ENCODE results near the gene PRKN. TPM values are rescaled to one million over a fixed set of nuclear protein-coding genes. Genes with fewer than 3 reads are reported as not detected.

The PRKN gene
- total RNA-seq, 2 donors from 2014 or later, result 7.6 to 7.9 TPM

DNA sequence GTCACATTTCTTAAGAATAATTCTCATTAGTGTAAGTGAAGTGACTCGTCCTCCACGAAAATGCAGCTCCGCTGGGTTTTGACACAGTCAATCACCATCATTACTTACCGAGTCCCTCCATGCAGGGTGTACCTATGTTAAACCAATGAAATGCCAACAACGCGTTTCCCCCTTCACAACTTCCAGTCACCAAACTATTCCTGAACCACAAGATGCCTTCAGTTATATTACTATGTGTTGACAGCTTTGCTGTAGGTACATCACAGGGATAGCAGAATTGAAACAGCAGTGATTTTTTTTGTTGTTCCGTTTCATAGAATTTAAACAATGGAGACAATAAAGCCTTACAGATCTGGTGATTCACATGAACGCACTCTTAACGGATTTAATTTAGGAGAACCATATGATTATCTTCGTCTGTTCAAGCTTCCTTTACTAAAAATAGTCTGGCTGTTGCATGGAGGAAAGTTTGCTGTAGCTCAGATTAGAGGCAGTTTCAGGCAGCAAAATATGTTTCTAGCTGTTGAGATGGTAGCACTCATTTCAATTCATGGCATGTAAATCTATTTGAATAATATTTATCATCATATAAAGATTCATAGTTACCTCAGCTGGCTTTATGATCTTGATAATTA, 652.8 kb downstream of the PRKN start:
- intact Hi-C loops (cut with DNase I), result no loop called here

DNA sequence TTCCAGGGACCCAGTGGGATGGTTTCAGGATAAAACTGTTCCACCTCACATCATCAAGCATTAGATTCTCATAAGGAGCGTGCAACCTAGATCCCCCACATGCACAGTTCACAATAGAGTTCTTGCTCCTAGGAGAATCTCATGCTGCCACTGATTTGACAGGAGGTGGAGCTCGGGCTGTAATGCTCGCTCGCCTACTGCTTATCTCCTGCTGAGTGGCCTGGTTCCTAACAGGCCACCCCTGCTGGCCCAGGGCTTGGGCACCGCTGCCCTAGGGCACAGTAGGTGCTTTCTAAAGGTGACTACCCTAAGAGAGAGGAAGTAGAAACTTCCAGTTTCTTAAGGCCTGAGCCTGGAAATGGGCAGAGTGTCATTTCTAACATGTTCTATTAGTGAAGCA, 656.9 kb downstream of the PRKN start:
- intact Hi-C loops (cut with DNase I), result no loop called here
- no peak for DNase-seq (ENCODE audit: low spot score)

More for the DNA sequence above, 652.8 kb downstream of the PRKN start:
- no peak for DNase-seq (ENCODE audit: low spot score)

DNA sequence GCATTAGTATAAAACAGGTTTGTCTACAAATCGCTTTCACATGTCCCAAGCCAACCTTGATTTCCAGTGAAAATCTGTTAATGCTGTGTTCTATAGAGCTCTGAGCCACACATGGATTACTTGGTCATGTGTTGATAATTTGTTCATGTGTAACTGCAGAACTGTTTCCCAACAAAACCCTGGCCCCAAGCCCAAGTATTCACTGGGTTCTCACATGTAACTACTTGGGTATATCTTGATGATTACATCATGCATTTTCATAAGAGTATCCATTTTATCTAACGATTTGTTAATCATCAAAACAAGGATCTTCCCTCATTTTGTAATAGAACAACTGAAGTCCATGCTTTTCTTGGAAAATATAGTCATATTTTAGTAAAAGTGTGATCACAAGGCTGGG, 657.6 kb downstream of the PRKN start:
- no peak for DNase-seq (ENCODE audit: low spot score)
- intact Hi-C loops (cut with DNase I), result no loop called here

DNA sequence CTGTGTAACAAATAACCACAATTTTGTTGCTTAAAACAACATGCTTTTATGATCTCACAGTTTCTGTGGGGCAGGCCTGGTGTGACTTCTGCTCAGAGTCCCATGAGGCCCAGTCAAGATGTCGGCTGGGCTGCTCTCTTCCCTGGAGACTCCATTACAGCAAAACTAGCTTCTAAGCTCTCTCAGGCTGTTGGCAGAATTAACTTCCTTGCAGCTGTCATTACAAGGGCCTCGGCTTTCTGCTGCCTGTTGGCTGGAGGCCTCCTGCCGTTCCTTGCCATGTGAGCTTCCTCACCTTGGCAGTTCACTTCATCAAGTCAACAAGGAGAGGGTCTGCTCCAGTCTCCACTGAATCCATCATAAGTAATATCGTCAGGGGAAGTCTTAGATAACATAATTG, 659.2 kb downstream of the PRKN start:
- no peak for DNase-seq (ENCODE audit: low spot score)
- intact Hi-C loops (cut with DNase I), result no loop called here

DNA sequence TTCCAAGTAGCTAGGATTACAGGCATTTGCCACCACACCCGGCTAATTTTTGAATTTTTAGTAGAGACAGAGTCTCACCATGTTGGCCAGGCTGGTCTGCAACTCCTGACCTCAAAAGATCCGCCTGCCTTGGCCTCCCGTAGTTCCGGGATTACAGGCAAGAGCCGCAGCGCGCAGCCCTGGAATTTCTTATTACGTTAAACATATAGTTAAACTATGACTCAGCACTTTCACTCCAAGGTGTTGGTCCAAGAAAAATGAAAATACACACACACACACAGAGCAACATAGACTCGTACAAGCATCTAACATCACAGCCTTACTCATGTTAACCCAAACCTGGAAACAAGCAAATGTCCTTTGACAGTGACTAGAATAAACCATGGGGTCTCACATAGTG, 663.9 kb downstream of the PRKN start:
- intact Hi-C loops (cut with DNase I), result no loop called here
- DNase-seq (ENCODE audit: low spot score), result no peak

DNA sequence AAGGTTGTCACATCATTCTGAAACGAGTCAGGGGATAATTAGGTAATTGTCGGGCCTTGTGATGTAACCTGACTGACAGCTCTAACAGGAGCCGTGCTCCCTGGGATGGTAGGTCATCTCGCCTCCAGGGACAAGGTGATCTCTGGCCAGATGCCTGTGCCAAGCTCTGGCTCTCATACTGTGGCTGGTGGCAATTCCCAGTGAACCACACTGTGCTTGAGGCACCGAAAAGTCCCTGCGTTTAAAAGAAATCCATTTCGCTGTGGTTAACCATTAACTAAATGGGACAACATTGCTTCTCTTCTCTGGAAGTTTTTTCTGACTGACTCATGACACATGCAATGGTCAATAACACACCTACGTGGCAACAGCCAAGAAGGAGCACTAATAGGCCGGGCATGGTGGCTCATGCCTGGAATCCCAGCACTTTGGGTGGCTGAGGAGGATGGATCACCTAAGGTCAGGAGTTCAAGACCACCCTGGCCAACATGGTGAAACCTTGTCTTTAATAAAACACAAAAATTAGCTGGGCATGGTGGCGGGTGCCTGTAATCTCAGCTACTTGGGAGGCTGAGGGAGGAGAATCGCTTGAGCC, 669.2 kb downstream of the PRKN start:
- intact Hi-C loops (cut with DNase I), result no loop called here

DNA sequence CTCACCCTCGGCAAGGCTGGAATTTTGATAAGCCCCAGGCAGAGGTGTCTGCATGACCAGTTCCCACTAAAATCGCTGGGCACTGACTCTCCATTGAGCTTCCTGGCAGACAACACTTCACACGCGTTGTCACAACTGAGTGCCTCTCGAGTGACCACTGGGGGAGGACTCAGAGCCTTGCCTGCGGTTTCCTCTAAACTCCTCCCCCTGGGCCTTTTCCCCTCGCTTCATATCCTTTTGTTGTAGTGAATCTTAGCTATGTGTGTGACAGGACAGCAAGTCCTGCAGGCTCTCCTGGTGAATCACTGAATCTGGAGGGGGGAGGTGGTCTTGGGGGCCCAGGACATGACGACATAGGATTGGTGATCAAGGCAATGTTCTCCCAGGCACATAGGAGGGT, 670.8 kb downstream of the PRKN start:
- no peak for DNase-seq (ENCODE audit: low spot score)
- intact Hi-C loops (cut with DNase I), result no loop called here

More for the DNA sequence above, 669.2 kb downstream of the PRKN start:
- DNase-seq (ENCODE audit: low spot score), result no peak

DNA sequence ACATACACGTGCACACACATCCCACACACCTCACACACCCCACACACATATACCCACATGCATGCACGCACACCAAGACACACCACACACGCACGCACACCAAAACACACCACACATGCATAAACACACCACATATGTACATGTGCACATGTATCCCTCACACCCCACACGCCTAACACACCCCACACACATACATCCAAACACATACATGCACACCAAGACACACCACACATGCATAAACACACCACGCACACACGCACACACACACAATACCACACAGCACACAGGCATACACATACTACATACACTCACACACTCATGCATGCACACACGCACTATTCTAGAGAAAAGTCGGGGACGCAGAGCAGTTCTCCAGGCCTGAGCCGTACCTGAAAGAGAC, 671.5 kb downstream of the PRKN start:
- intact Hi-C loops (cut with DNase I), result no loop called here
- no peak for DNase-seq (ENCODE audit: low spot score)

DNA sequence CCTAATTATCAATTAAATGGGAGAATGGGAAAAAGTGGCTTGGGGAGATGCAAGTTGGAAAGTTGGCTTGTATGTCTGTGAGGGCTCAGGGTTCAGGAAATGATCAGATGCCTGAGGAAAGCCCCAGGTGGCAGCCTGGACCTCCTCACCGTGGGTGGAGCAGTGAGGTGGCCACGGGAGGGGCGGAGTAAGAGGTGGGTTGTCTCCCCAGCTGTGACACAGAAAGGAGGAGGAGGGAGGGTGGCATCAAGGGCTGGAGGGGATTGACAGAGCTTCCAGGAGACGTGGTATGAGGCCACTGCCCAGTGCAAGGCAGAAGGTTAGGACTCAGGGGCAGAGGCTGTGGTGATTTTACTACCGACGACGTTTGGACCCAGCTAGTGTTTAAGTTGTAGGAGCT, 672.2 kb downstream of the PRKN start:
- intact Hi-C loops (cut with DNase I), result no loop called here
- DNase-seq (ENCODE audit: low spot score), result no peak

DNA sequence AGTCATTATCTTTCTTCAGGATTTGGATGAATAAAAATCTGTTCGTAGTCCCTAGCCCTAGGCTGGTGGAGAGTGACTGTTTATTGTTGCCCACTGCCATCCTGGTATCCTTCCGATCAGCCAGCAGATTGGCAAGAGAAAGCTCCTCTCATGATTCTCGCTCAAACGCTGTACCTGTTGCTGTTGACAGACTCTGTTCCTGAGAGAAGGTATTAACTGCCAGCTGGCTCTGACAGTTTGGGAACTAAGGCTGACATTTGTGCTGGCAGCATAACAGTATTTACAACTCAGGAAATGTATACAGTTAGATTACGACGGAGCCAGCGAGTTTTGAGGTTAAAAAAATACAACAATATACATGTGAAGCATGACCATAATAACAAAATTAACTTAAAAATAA, 674.5 kb downstream of the PRKN start:
- DNase-seq (ENCODE audit: low spot score), result no peak
- intact Hi-C loops (cut with DNase I), result no loop called here

DNA sequence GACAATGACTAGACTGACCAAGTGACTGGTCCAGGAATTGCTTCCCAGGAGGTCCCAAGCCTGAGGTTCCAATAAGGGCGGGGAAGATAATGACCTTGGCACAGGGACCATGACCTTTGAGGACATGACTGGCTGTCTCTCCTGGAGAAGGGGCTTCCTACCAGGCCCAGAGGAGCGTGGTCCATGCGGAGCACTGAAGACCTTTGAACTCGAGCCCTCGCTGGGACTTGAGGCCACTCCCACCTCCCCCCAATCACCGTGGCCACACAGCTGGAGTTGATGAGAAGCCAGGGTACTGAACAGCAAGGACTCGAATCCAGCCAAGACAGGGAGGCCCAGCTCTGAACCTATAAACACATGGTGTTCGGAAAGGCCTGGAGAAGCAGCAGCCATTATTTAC, 677.0 kb downstream of the PRKN start:
- DNase-seq (ENCODE audit: low spot score), result no peak
- intact Hi-C loops (cut with DNase I), result no loop called here

DNA sequence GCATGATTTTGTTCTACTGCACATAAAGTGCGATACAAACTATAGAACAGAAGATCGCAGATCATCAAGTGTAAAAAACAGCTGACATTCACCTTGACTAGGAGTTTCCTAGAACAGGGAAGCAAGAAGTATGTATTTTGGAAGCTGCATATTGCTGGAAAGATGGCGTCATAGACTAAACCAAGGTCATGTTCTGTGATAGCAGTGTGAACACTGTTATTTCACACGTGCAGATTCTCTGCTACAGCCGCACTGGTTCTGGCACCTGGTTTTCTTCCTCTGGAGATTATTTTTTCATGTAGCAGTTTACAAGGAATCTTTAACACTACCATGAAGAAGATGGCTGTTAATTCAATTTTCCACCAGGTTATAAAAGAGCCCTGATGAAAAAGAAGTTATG, 681.2 kb downstream of the PRKN start:
- DNase-seq (ENCODE audit: low spot score), result no peak
- intact Hi-C loops (cut with DNase I), result no loop called here

DNA sequence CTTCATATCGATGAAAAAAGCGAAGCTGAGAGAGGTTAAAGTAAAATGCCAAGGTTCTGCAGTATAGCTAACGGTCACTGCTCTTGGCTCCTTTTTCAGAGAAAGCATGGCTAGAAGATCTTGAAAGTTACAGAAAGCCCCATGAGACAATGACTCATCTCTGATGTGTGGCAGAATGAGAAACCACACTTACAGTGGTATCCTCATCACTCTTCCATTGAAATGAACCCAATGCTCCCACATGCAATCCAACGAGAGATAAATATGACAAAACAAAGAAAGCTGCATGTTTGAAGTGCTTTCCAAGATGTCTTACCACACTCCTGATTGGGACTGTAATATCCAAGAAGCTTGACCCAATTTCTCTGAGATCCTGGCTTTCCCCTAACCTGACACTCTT, 694.9 kb downstream of the PRKN start:
- intact Hi-C loops (cut with DNase I), result no loop called here
- DNase-seq (ENCODE audit: low spot score), result no peak

DNA sequence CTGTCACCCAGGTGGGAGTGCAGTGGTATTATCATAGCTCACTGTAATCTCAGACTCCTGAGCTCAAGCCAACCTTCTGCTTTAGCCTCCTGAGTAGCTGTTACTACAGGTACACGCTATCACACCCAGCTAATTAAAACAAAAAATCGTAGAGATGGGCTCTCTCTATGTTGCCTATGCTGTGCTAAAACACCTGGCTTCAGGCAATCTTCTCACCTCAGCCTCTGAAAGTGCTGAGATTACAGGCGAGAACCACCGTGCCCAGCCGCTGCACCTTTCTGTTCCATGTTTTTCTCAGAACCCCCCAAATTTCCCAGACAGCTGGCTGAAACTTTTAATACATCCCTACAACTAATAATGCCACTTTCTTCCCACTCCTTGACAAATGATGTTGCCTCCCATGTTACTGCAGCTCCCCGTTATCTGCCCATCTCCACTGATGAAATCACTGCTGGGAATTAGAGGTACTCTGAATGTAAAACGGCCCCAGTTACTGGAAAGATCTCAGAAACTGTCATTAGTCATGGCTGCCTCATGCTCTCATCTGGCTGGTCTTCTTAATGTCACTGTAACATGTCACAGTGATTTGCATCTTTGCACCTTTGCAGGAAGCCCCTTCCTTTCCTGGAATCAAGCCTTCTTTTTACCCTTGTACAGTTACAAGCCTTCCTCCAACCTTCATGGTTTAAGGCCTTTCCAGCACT, 697.5 kb downstream of the PRKN start:
- no peak for DNase-seq (ENCODE audit: low spot score)
- intact Hi-C loops (cut with DNase I), result no loop called here

DNA sequence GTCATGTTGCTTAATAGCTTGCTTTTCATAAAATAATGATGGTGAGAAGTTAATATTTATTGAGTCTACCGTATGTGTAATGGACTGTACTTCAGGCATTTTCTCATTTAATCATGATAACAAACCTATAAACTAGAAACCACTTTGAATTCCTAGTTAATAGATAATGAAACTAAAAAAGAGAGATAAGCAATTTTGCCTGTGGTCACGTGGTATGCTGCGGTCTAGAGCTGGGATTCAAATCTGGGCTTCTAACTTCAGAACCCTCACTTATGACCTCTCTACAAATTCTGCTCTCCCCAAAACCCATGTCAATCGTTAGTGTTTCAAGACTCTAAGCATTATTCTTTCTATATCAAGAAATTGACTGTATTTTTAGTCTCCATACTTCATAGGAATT, 700.7 kb downstream of the PRKN start:
- intact Hi-C loops (cut with DNase I), result no loop called here
- DNase-seq (ENCODE audit: low spot score), result no peak

DNA sequence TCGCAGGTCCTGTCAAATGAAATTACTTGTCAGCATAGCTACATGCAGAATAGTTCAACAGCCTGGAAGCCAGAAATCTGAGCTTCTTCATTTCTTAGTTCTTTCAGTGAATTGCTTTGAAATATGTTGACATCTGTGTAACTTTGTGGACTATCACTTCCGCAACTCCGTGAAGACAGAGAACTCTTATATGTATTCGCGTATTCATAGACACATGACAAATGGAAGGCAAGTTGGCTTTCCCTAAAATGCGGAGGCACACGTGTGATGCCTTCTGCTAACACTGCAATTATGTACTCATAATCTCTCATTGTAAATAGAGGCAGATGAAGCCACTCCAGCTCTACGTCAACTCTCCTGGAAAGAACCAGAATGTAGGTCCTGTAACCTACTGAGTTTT, 701.5 kb downstream of the PRKN start:
- no peak for DNase-seq (ENCODE audit: low spot score)
- intact Hi-C loops (cut with DNase I), result no loop called here

DNA sequence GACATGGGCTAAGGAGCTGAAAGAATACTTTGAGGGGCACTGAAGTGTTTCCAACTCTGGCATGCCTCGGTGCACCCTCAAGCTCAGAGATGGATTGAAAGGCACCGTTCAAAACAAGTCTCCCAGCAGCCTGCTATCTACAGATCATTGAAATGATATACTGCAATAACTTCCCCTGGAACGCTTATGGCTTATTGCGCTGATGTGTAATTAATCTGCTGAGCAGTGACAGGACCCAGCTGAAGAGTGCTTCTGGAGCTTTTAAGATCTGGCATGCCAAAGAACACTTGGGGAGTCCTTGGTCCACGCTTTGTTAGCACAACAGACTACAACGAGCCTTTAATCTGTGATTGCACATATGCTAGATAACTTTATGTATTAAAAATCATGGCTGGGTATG, 708.2 kb downstream of the PRKN start:
- DNase-seq (ENCODE audit: low spot score), result no peak
- intact Hi-C loops (cut with DNase I), result no loop called here

DNA sequence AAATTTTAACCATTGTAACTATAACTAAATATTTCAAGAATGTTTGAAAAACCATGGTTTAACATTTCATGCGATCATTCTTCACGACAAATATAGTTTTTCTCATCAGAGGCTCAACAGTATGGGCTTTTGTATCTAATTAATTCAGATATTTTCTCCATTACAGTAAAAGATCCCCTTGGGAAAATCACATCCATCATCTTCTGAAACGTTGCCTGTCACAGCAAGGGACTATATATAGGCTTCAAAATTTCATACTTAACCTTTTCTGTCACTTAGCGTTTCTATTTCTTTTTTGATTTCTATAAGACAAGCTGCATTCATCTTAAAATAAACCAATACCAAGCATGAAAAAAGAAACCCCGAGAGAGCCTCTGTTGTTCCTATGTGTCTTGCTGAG, 710.0 kb downstream of the PRKN start:
- intact Hi-C loops (cut with DNase I), result no loop called here
- DNase-seq (ENCODE audit: low spot score), result no peak

DNA sequence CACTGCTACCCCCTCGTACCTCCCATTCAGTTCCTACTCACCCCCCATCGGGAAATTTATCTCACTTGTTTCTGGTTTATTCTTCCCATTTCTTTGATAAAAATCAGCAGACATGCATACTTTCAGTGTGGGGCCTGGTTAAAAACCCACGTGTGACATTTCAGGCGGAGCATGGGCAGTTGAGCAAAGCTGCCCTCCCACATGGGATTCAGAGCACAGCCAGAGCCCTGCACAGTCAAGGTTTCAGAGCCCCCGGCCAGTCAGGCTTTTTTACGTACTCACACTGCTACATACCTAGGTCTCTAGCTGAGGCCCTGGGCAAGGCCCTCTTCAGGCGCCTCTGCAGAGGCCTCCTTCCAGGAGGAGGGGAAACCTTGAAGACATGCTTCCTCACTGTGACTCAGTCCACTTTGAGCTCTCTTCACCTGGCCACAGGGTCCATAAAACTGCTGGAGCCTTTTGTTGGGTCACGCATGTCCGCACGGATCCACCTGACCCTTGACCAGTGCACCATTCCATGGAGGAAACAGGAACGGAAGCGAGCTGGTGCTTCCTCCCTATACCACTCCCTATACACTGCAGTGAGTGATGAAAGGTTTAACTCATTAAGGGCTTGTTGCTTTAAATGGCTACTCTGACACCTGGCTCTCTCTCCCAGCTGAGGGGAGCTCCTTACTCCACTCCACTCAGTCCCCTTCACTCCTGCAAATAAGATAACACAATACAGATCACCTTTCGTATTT, 713.3 kb downstream of the PRKN start:
- no peak for DNase-seq (ENCODE audit: low spot score)
- intact Hi-C loops (cut with DNase I), result no loop called here

DNA sequence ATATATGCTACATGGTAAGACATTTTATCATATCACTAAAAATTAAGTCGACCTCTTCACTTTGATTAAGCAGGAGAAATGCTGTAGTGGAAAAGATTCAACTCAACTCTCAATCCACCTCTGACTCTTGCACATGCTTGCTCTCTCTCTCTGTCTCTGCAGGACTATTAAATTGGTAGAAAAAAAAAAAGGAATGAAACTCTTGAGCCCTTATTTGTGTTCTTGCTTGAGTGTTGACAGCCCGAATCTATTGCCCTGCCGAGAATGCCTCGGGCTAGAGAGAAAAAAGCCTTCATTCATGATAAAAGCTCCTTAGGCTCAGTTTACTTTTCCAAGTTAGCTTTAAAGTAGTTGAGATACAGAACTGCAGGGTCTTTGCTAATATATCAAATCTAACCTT, 722.2 kb downstream of the PRKN start:
- intact Hi-C loops (cut with DNase I), result no loop called here
- no peak for DNase-seq (ENCODE audit: low spot score)
